ENCODE results near the gene IQGAP2. TPM values are rescaled to one million over a fixed set of nuclear protein-coding genes. Genes with fewer than 3 reads are reported as not detected.

Gene IQGAP2
- polyA plus RNA-seq, 1 experiment: 0.01 TPM

DNA sequence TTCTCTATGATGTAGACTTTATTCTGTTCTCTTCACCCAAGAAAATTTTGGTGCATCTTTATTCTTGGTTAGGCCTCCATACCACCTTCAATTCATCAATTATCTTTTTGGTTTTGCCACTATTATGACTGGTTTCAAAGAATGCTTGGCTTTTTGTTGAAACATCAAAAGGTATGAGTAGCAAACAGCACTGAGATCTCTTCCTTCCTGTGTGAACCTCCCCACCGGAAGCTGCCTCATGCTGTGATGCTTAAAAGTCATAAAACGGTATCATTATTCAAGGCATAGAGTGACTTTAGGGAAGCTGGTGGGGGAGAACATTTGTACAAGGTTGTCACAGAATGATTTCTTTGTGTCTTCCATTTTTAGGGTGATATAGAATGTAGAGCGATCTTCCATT is 70.6 kb downstream of the IQGAP2 start:
- ChIA-PET POLR2A (no interaction called here), CTCF (no interaction called here)
- no peak for DNase-seq (ENCODE audit: low read depth)
- H3K36me3 ChIP-seq (ENCODE audit: control insufficient read depth, insufficient read depth, low read length): no peaks in the 10 kb centered on the region
- TF ChIP-seq, protein P1, sequence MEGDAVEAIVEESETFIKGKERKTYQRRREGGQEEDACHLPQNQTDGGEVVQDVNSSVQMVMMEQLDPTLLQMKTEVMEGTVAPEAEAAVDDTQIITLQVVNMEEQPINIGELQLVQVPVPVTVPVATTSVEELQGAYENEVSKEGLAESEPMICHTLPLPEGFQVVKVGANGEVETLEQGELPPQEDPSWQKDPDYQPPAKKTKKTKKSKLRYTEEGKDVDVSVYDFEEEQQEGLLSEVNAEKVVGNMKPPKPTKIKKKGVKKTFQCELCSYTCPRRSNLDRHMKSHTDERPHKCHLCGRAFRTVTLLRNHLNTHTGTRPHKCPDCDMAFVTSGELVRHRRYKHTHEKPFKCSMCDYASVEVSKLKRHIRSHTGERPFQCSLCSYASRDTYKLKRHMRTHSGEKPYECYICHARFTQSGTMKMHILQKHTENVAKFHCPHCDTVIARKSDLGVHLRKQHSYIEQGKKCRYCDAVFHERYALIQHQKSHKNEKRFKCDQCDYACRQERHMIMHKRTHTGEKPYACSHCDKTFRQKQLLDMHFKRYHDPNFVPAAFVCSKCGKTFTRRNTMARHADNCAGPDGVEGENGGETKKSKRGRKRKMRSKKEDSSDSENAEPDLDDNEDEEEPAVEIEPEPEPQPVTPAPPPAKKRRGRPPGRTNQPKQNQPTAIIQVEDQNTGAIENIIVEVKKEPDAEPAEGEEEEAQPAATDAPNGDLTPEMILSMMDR (IDR thresholded peaks at IDR 0.05; ENCODE audit: insufficient read depth, low read depth, low read length): no peak
- no peak overlapping the region for H3K4me3 ChIP-seq (ENCODE audit: low read depth, low read length)
- H3K27me3 ChIP-seq (ENCODE audit: control insufficient read depth, insufficient read depth, low read length): no peaks in the 10 kb centered on the region

DNA sequence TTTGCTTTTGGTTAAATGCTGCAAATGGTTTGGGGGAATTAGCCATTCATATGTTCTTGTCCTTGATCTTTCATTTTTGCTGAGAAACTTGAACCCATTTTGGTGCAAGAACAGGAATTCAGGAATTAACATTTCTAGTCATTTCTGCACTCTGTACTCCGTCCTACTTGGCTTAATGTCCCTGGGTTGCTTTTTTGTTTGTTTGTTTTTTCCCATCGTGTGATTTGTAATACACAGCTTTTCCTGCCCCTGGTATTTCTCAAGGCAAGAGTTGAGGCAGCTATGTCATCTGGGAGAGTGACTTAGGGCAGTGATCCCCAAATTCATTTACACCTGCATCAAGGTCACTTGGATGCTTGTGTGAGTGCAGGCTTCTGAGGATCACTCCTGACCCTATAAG is 71.3 kb downstream of the IQGAP2 start:
- CTCF ChIA-PET: no interaction called here
- H3K27me3 ChIP-seq (ENCODE audit: control insufficient read depth, insufficient read depth, low read length): no peaks in the 10 kb centered on the region
- TF ChIP-seq, protein P1 (IDR thresholded peaks at IDR 0.05; ENCODE audit: insufficient read depth, low read depth, low read length): no peak
- POLR2A ChIA-PET: no interaction called here
- H3K36me3 ChIP-seq (ENCODE audit: control insufficient read depth, insufficient read depth, low read length): no peaks in the 10 kb centered on the region
- DNase-seq (ENCODE audit: low read depth): no peak
- no peak overlapping the region for H3K4me3 ChIP-seq (ENCODE audit: low read depth, low read length)

DNA sequence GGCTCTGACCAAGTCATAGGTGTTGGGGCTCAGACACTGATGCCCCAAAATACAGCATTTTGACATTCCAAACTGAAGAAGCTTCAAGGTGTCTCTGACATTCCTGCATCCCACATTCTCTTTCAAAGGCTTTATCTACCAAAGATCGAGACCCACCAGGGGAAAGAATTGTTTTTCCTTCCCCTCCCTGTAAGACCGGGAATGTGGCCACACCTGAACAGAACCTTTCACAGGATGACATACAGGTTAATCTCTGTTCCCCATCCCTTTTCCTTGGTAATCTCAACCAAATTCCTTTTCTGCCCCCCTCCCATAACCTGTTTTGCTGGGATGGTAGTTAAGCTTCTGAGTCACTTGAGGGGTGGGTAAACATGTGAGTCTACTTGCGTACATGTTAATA is 72.3 kb downstream of the IQGAP2 start:
- no peaks in the 10 kb centered on the region for H3K27me3 ChIP-seq (ENCODE audit: control insufficient read depth, insufficient read depth, low read length)
- H3K4me3 ChIP-seq (ENCODE audit: low read depth, low read length): no peak overlapping the region
- CTCF ChIA-PET: no interaction called here
- POLR2A ChIA-PET: no interaction called here
- DNase-seq (ENCODE audit: low read depth): no peak
- H3K36me3 ChIP-seq (ENCODE audit: control insufficient read depth, insufficient read depth, low read length): no peaks in the 10 kb centered on the region
- TF ChIP-seq, protein P1 (IDR thresholded peaks at IDR 0.05; ENCODE audit: insufficient read depth, low read depth, low read length): no peak

DNA sequence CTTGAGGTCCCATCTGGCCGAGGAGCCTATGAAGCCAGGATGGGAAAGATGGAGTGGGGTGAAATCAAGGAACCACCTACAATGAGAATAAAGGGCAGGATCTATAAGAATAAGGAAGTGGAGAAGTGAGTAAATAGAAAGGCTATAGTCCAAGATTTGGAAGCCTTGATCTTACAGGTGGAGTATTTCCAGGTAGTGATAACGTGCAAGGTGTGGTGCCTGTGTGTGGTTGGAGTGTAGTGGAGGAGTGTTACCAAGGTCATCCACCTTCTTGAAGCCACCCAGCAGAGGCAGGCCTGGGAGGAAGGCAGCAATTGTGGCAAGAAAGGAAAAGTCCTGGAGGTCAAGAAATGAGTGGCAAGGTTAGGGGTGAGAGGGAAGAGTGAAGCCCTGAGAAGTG is 72.9 kb downstream of the IQGAP2 start:
- POLR2A ChIA-PET: no interaction called here

DNA sequence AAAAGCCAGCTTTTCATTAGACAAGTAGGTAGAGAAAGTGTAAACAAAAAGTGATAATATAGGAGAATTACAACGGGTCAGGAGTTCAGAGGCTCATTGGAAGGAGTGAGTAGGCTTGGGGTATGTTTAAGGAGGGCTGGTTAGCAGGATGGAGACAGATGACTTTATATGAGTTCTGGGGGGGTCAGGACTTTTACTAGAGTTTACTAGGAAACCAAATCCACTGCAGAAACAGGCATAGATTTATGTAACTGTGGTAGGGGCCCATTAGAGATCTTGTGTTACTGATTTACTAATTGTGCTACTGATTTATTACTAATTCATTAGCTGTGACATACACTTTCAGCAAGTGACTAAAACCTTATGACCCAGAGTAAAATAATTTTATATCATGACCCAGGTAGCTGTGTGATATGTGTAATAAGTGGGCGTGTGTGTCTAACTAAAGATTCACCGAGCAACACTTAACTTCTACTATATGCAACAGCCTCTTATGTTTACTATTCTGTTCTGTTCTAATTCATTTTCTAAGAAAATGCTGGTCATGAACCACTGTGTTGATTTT is 73.5 kb downstream of the IQGAP2 start:
- H3K27me3 ChIP-seq (ENCODE audit: control insufficient read depth, insufficient read depth, low read length): no peaks in the 10 kb centered on the region
- no peak overlapping the region for H3K4me3 ChIP-seq (ENCODE audit: low read depth, low read length)
- no peak for DNase-seq (ENCODE audit: low read depth)
- no peaks in the 10 kb centered on the region for H3K36me3 ChIP-seq (ENCODE audit: control insufficient read depth, insufficient read depth, low read length)
- CTCF ChIA-PET: no interaction called here
- TF ChIP-seq, protein P1 (IDR thresholded peaks at IDR 0.05; ENCODE audit: insufficient read depth, low read depth, low read length): no peak
- POLR2A ChIA-PET: no interaction called here

More for the DNA sequence above, 72.9 kb downstream of the IQGAP2 start:
- H3K4me3 ChIP-seq (ENCODE audit: low read depth, low read length): no peak overlapping the region
- H3K36me3 ChIP-seq (ENCODE audit: control insufficient read depth, insufficient read depth, low read length): no peaks in the 10 kb centered on the region
- no peaks in the 10 kb centered on the region for H3K27me3 ChIP-seq (ENCODE audit: control insufficient read depth, insufficient read depth, low read length)
- CTCF ChIA-PET: no interaction called here
- TF ChIP-seq, protein P1 (IDR thresholded peaks at IDR 0.05; ENCODE audit: insufficient read depth, low read depth, low read length): no peak
- DNase-seq (ENCODE audit: low read depth): no peak
